ENCODE data around the gene PALD1. TPM values are rescaled to one million over a fixed set of nuclear protein-coding genes. Genes with fewer than 3 reads are reported as not detected.
"Not testable (repeated sequence)": the region's sequence is repeated elsewhere in the genome, so short reads cannot be mapped to it uniquely, and the experiment has no call there.

Gene PALD1
- total and polyA plus RNA-seq, 4 experiments from 2014 or later: not detected

- H3K4me1 ChIP-seq (ENCODE audit: insufficient read depth, low read length): peaks cover 44% of the 10 kb centered on the region
- ChIA-PET POLR2A (ENCODE audit: partially characterized antibody) (interaction anchor here (1.1 to 4.2 kb wide), 6 partner anchors 9 to 44 kb away, joined by 4 to 28 read pairs (median 8); no protein-coding TSS in a partner anchor), CTCF (ENCODE audit: partially characterized antibody) (interaction anchor here (1.0 kb wide), 1 partner anchor 456 kb away, joined by 3 read pairs; the partner anchor contains the start of gene TYSND1)
- Mint-ChIP-seq H3K36me3 (peaks cover 8 to 22% of the 10 kb centered on the region in 2 donors), H3K4me1 (peaks cover 24 to 61% (median 43%) of the 10 kb centered on the region in 4 donors), H3K27ac (peak within 1 kb of the TSS; percentile 85 to 97 (median 90)), H3K4me3 (peak within 1 kb of the TSS; percentile 93 to 98 (median 96)), H3K9me3 (no peaks in the 10 kb centered on the region), H3K27me3 (no peaks in the 10 kb centered on the region)
- H3K27me3 ChIP-seq (ENCODE audit: insufficient read depth, low read length): no peaks in the 10 kb centered on the region
- peak within 1 kb of the TSS; percentile 56 to 74 for H3K4me3 ChIP-seq (ENCODE audit: low read length in 2 of 2)
- no peaks in the 10 kb centered on the region for H3K36me3 ChIP-seq (ENCODE audit: insufficient read depth, low read length)
- H3K9me3 ChIP-seq (ENCODE audit: control insufficient read depth in 1 of 2, low read length in 2 of 2): no peaks in the 10 kb centered on the region
- peak within 1 kb of the TSS; percentile 53 for H3K27ac ChIP-seq (ENCODE audit: low read depth, low read length)
- intact Hi-C loops (cut with micrococcal nuclease): loop anchor here (2.0 kb wide), 2 partner anchors 24 to 44 kb away; no protein-coding TSS in a partner anchor
- DNase-seq: peak; percentile 74 to 82 (median 75)
Observed at GRCh38 chr10:70602665-70603448, 124.3 kb downstream of the PALD1 start, which contains the start of gene PRF1. PRF1 (minus strand) TSS chr10:70602741; CDS start chr10:70600902, 1,839 bp downstream.

GRCh38 chr10:70603449-70603801 is 124.9 kb downstream of the PALD1 start:
- H3K4me3 ChIP-seq (ENCODE audit: low read length in 2 of 2): peak overlapping the region in 1 of 2 donors; percentile 56
- H3K27me3 ChIP-seq (ENCODE audit: insufficient read depth, low read length): no peaks in the 10 kb centered on the region
- intact Hi-C loops (cut with micrococcal nuclease): loop anchor here (2.0 kb wide), 2 partner anchors 25 to 45 kb away; no protein-coding TSS in a partner anchor
- DNase-seq: peak in 2 of 5 donors; percentile 15 to 41
- peaks cover 44% of the 10 kb centered on the region for H3K4me1 ChIP-seq (ENCODE audit: insufficient read depth, low read length)
- no peaks in the 10 kb centered on the region for H3K9me3 Mint-ChIP-seq
- H3K4me1 Mint-ChIP-seq: peaks cover 24 to 61% (median 43%) of the 10 kb centered on the region in 4 donors
- no peaks in the 10 kb centered on the region for H3K27me3 Mint-ChIP-seq
- no peaks in the 10 kb centered on the region for H3K9me3 ChIP-seq (ENCODE audit: control insufficient read depth in 1 of 2, low read length in 2 of 2)
- peak overlapping the region; percentile 19 to 97 (median 88) for H3K27ac Mint-ChIP-seq
- CTCF ChIA-PET (ENCODE audit: partially characterized antibody): no interaction called here
- POLR2A ChIA-PET (ENCODE audit: partially characterized antibody): interaction anchor here (1.1 to 4.2 kb wide), 3 partner anchors 13 to 44 kb away, joined by 5 to 28 read pairs (median 8); no protein-coding TSS in a partner anchor
- peak overlapping the region; percentile 93 to 98 (median 96) for H3K4me3 Mint-ChIP-seq
- peaks cover 6 to 18% of the 10 kb centered on the region in 2 donors for H3K36me3 Mint-ChIP-seq
- peak overlapping the region; percentile 53 for H3K27ac ChIP-seq (ENCODE audit: low read depth, low read length)
- no peaks in the 10 kb centered on the region for H3K36me3 ChIP-seq (ENCODE audit: insufficient read depth, low read length)

GRCh38 chr10:70604106-70604505 is 125.5 kb downstream of the PALD1 start:
- H3K27ac Mint-ChIP-seq: peak overlapping the region in 5 of 7 donors; percentile 15 to 97 (median 78)
- CTCF ChIA-PET (ENCODE audit: partially characterized antibody): no interaction called here

GRCh38 chr10:70605161-70605560 is 126.6 kb downstream of the PALD1 start:
- Mint-ChIP-seq H3K36me3 (peaks cover 0 to 8% of the 10 kb centered on the region in 2 donors), H3K4me3 (peak overlapping the region in 1 of 8 donors; percentile 20)
- intact Hi-C loops (cut with micrococcal nuclease): no loop called here

More at GRCh38 chr10:70604106-70604505, 125.5 kb downstream of the PALD1 start:
- Histone ChIP-seq H3K4me3 (ENCODE audit: low read length in 2 of 2) (no peak overlapping the region), H3K27ac (ENCODE audit: low read depth, low read length) (peak overlapping the region; percentile 53), H3K9me3 (ENCODE audit: control insufficient read depth in 1 of 2, low read length in 2 of 2) (no peaks in the 10 kb centered on the region), H3K36me3 (ENCODE audit: insufficient read depth, low read length) (no peaks in the 10 kb centered on the region), H3K27me3 (ENCODE audit: insufficient read depth, low read length) (no peaks in the 10 kb centered on the region), H3K4me1 (ENCODE audit: insufficient read depth, low read length) (peaks cover 44% of the 10 kb centered on the region)
- Mint-ChIP-seq H3K4me3 (peak overlapping the region in 6 of 8 donors; percentile 20 to 98 (median 95)), H3K9me3 (no peaks in the 10 kb centered on the region), H3K27me3 (no peaks in the 10 kb centered on the region), H3K4me1 (peaks cover 24 to 56% (median 41%) of the 10 kb centered on the region in 4 donors), H3K36me3 (peaks cover 6 to 14% of the 10 kb centered on the region in 2 donors)
- POLR2A ChIA-PET (ENCODE audit: partially characterized antibody): interaction anchor here (0.6 to 4.2 kb wide), 2 partner anchors 25 to 1180 kb away, joined by 4 to 28 read pairs; no protein-coding TSS in a partner anchor
- DNase-seq: no peak
- intact Hi-C loops (cut with micrococcal nuclease): no loop called here

GRCh38 chr10:70607936-70608335 is 129.4 kb downstream of the PALD1 start:
- no peak for DNase-seq
- CTCF ChIA-PET (ENCODE audit: partially characterized antibody): no interaction called here
- Mint-ChIP-seq H3K27ac (no peak overlapping the region), H3K36me3 (no peaks in the 10 kb centered on the region), H3K9me3 (peaks cover 0 to 2% (median 0%) of the 10 kb centered on the region in 8 donors), H3K4me1 (peaks cover 13 to 37% (median 18%) of the 10 kb centered on the region in 4 donors), H3K4me3 (no peak overlapping the region), H3K27me3 (no peaks in the 10 kb centered on the region)
- POLR2A ChIA-PET (ENCODE audit: partially characterized antibody): no interaction called here
- no peak overlapping the region for H3K27ac ChIP-seq (ENCODE audit: low read depth, low read length)
- H3K36me3 ChIP-seq (ENCODE audit: insufficient read depth, low read length): no peaks in the 10 kb centered on the region
- no peaks in the 10 kb centered on the region for H3K27me3 ChIP-seq (ENCODE audit: insufficient read depth, low read length)
- H3K4me3 ChIP-seq (ENCODE audit: low read length in 2 of 2): no peak overlapping the region
- no peaks in the 10 kb centered on the region for H3K9me3 ChIP-seq (ENCODE audit: control insufficient read depth in 1 of 2, low read length in 2 of 2)
- intact Hi-C loops (cut with micrococcal nuclease): no loop called here
- peaks cover 11% of the 10 kb centered on the region for H3K4me1 ChIP-seq (ENCODE audit: insufficient read depth, low read length)

More at GRCh38 chr10:70605161-70605560, 126.6 kb downstream of the PALD1 start:
- DNase-seq: no peak
- peaks cover 37% of the 10 kb centered on the region for H3K4me1 ChIP-seq (ENCODE audit: insufficient read depth, low read length)
- no peak overlapping the region for H3K27ac ChIP-seq (ENCODE audit: low read depth, low read length)
- H3K36me3 ChIP-seq (ENCODE audit: insufficient read depth, low read length): no peaks in the 10 kb centered on the region
- no peaks in the 10 kb centered on the region for H3K9me3 ChIP-seq (ENCODE audit: control insufficient read depth in 1 of 2, low read length in 2 of 2)
- Mint-ChIP-seq H3K27ac (peak overlapping the region in 2 of 7 donors; percentile 25 to 40), H3K27me3 (no peaks in the 10 kb centered on the region), H3K4me1 (peaks cover 23 to 50% (median 38%) of the 10 kb centered on the region in 4 donors), H3K9me3 (no peaks in the 10 kb centered on the region)
- POLR2A ChIA-PET (ENCODE audit: partially characterized antibody): interaction anchor here (4.2 kb wide), 1 partner anchor 26 kb away, joined by 28 read pairs; no protein-coding TSS in a partner anchor
- no peaks in the 10 kb centered on the region for H3K27me3 ChIP-seq (ENCODE audit: insufficient read depth, low read length)
- H3K4me3 ChIP-seq (ENCODE audit: low read length in 2 of 2): no peak overlapping the region
- CTCF ChIA-PET (ENCODE audit: partially characterized antibody): interaction anchor here (0.7 kb wide), 1 partner anchor 1454 kb away, joined by 3 read pairs; no protein-coding TSS in a partner anchor

GRCh38 chr10:70613941-70614340 is 135.4 kb downstream of the PALD1 start:
- peaks cover 0 to 32% (median 5%) of the 10 kb centered on the region in 4 donors for H3K4me1 Mint-ChIP-seq

GRCh38 chr10:70614364-70614763 is 135.8 kb downstream of the PALD1 start:
- not testable (repeated sequence) for H3K4me3 Mint-ChIP-seq

More at GRCh38 chr10:70613941-70614340, 135.4 kb downstream of the PALD1 start:
- peaks cover 3 to 4% of the 10 kb centered on the region in 2 donors for H3K36me3 Mint-ChIP-seq
- Histone ChIP-seq H3K27ac (ENCODE audit: low read depth, low read length) (no peak overlapping the region), H3K4me1 (ENCODE audit: insufficient read depth, low read length) (no peaks in the 10 kb centered on the region), H3K4me3 (ENCODE audit: low read length in 2 of 2) (no peak overlapping the region), H3K9me3 (ENCODE audit: control insufficient read depth in 1 of 2, low read length in 2 of 2) (no peaks in the 10 kb centered on the region), H3K36me3 (ENCODE audit: insufficient read depth, low read length) (no peaks in the 10 kb centered on the region), H3K27me3 (ENCODE audit: insufficient read depth, low read length) (no peaks in the 10 kb centered on the region)
- POLR2A ChIA-PET (ENCODE audit: partially characterized antibody): no interaction called here
- no peak for DNase-seq
- H3K27me3 Mint-ChIP-seq: peaks cover 4 to 10% of the 10 kb centered on the region in 2 donors
- intact Hi-C loops (cut with micrococcal nuclease): no loop called here
- CTCF ChIA-PET (ENCODE audit: partially characterized antibody): no interaction called here
- peaks cover 0 to 5% (median 4%) of the 10 kb centered on the region in 8 donors for H3K9me3 Mint-ChIP-seq
- H3K27ac Mint-ChIP-seq: no peak overlapping the region
- H3K4me3 Mint-ChIP-seq: no peak overlapping the region

More at GRCh38 chr10:70614364-70614763, 135.8 kb downstream of the PALD1 start:
- H3K4me3 ChIP-seq (ENCODE audit: low read length in 2 of 2); H3K36me3 ChIP-seq (ENCODE audit: insufficient read depth, low read length); H3K9me3 Mint-ChIP-seq; POLR2A ChIA-PET (ENCODE audit: partially characterized antibody); H3K27ac Mint-ChIP-seq; H3K36me3 Mint-ChIP-seq; intact Hi-C loops (cut with micrococcal nuclease); DNase-seq; H3K4me1 ChIP-seq (ENCODE audit: insufficient read depth, low read length); H3K27me3 Mint-ChIP-seq; CTCF ChIA-PET (ENCODE audit: partially characterized antibody); H3K27ac ChIP-seq (ENCODE audit: low read depth, low read length); H3K9me3 ChIP-seq (ENCODE audit: control insufficient read depth in 1 of 2, low read length in 2 of 2); H3K27me3 ChIP-seq (ENCODE audit: insufficient read depth, low read length): not testable (repeated sequence)
- peaks cover 0 to 34% (median 5%) of the 10 kb centered on the region in 4 donors for H3K4me1 Mint-ChIP-seq
